Measurements from ENCODE around the gene DMBX1. TPM values are rescaled to one million over a fixed set of nuclear protein-coding genes. Genes with fewer than 3 reads are reported as not detected.

The DMBX1 gene
- polyA plus RNA-seq, 1 of the 3 experiments (the other 2 are of a cell fraction): not detected

DNA sequence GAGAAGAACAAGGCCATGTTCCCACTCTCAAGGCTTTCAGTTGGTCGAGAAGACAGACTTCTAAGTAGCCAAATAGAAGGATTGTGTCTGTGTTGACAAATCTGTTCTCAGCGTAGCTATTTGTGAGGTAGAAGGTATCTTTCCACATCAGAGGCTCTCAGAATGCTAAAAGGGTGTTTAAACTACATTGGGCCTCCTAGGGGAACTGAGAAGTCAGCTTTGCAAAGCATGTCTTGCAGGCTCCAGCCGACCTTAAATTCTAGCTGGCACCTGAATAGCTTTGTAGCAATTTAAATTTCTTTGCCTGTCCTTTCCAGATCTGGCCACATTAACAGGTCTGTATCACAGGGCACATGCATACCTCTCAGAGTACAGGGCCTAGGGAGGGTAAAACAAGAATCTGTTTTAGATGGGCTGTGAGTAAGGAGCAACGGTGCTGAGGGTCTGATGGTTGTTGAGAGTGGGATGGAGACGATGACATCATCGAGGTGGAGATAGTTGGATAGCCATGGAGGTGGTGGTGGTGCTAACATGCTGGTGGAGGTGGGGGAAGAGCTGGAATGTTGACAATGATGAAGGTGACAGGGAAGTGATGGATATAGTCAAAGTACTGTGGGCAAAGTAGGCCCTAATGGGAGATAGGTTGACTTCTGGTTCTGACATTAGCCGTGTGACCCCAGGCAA lies 17.0 kb upstream of the DMBX1 start:
- Histone ChIP-seq H2AFZ (ENCODE audit: low read depth) (no peak overlapping the region), H3K4me3 (ENCODE audit: low read depth in 2 of 2, low read length in 1 of 2) (no peak overlapping the region), H3K27ac (ENCODE audit: low read depth in 2 of 2, low read length in 1 of 2) (no peak overlapping the region), H3K36me3 (replicated peaks in 1 of 2; ENCODE audit: control insufficient read depth in 1 of 2, insufficient read depth in 2 of 2, low read length in 1 of 2) (no peaks in the 10 kb centered on the region), H3K4me1 (ENCODE audit: control insufficient read depth in 1 of 2, insufficient read depth in 2 of 2, low read depth in 1 of 2, low read length in 1 of 2) (peaks cover 0 to 9% of the 10 kb centered on the region in 2 experiments; a peak in 1 of 4 replicates), H3K27me3 (ENCODE audit: insufficient read depth) (no peaks in the 10 kb centered on the region), H3K9ac (no peak overlapping the region), H3K79me2 (ENCODE audit: insufficient read depth) (no peaks in the 10 kb centered on the region), H4K20me1 (ENCODE audit: insufficient read depth) (no peaks in the 10 kb centered on the region), H3F3A (replicated peaks; ENCODE audit: insufficient read depth) (no peaks in the 10 kb centered on the region), H3K9me2 (no peaks in the 10 kb centered on the region), H3K4me2 (no peak overlapping the region), H3K9me3 (no peaks in the 10 kb centered on the region)
- CTCF ChIA-PET: interaction anchor here (0.7 to 10.6 kb wide), 7 partner anchors 9 to 75 kb away, joined by 3 to 158 read pairs (median 5); a partner anchor contains a TSS
- WGBS (ENCODE audit: low lambda C conversion rate): 43% methylated on average over 7 of the region's 7 CpGs
- TF ChIP-seq EP300 (IDR thresholded peaks at IDR 0.05; ENCODE audit: borderline replicate concordance in 1 of 2, low read depth in 1 of 2, low read length in 1 of 2) (no peak), MEF2A (IDR thresholded peaks at IDR 0.05; ENCODE audit: borderline replicate concordance, low read depth) (no peak), RCOR1 (IDR thresholded peaks at IDR 0.05; ENCODE audit: low read length) (no peak), RFX5 (IDR thresholded peaks at IDR 0.05; ENCODE audit: low read length) (no peak), JUND (IDR thresholded peaks at IDR 0.05) (no peak), TCF12 (IDR thresholded peaks at IDR 0.05) (no peak), USF2 (IDR thresholded peaks at IDR 0.05; ENCODE audit: borderline replicate concordance, low read depth, low read length) (no peak), ELF1 (IDR thresholded peaks at IDR 0.05) (no peak), GABPA (IDR thresholded peaks at IDR 0.05; ENCODE audit: low read depth) (no peak), POLR2AphosphoS5 (IDR thresholded peaks at IDR 0.05; ENCODE audit: low read depth, low read length) (no peak), NRF1 (IDR thresholded peaks at IDR 0.05; ENCODE audit: low read depth, low read length) (no peak), USF1 (IDR thresholded peaks at IDR 0.05; ENCODE audit: borderline replicate concordance, low read depth) (no peak), SIN3A (IDR thresholded peaks at IDR 0.05; ENCODE audit: borderline replicate concordance, low read depth, low read length) (no peak), MXI1 (IDR thresholded peaks at IDR 0.05; ENCODE audit: low read depth, low read length) (no peak)
- TF ChIP-seq, protein P1, sequence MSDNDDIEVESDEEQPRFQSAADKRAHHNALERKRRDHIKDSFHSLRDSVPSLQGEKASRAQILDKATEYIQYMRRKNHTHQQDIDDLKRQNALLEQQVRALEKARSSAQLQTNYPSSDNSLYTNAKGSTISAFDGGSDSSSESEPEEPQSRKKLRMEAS (IDR thresholded peaks at IDR 0.05; ENCODE audit: low read depth): no peak
- TF ChIP-seq, protein P2, sequence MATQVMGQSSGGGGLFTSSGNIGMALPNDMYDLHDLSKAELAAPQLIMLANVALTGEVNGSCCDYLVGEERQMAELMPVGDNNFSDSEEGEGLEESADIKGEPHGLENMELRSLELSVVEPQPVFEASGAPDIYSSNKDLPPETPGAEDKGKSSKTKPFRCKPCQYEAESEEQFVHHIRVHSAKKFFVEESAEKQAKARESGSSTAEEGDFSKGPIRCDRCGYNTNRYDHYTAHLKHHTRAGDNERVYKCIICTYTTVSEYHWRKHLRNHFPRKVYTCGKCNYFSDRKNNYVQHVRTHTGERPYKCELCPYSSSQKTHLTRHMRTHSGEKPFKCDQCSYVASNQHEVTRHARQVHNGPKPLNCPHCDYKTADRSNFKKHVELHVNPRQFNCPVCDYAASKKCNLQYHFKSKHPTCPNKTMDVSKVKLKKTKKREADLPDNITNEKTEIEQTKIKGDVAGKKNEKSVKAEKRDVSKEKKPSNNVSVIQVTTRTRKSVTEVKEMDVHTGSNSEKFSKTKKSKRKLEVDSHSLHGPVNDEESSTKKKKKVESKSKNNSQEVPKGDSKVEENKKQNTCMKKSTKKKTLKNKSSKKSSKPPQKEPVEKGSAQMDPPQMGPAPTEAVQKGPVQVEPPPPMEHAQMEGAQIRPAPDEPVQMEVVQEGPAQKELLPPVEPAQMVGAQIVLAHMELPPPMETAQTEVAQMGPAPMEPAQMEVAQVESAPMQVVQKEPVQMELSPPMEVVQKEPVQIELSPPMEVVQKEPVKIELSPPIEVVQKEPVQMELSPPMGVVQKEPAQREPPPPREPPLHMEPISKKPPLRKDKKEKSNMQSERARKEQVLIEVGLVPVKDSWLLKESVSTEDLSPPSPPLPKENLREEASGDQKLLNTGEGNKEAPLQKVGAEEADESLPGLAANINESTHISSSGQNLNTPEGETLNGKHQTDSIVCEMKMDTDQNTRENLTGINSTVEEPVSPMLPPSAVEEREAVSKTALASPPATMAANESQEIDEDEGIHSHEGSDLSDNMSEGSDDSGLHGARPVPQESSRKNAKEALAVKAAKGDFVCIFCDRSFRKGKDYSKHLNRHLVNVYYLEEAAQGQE (IDR thresholded peaks at IDR 0.05; ENCODE audit: low read depth, low read length): no peak
- POLR2A ChIA-PET: no interaction called here
- DNase-seq: no peak
